ENCODE measurements around the gene NUTF2. TPM values are rescaled to one million over a fixed set of nuclear protein-coding genes. Genes with fewer than 3 reads are reported as not detected.

The NUTF2 gene
- total RNA-seq, 1 donor from 2014 or later: 59.2 TPM

- intact Hi-C loops (cut with DNase I): loop anchor here (5.0 kb wide), 1 partner anchor 47 kb away; no protein-coding TSS in a partner anchor
- no peak for ATAC-seq
- DNase-seq (ENCODE audit: low spot score): no peak
Measured at GRCh38 chr16:67879936-67880335, 33.2 kb downstream of the NUTF2 start.

GRCh38 chr16:67880584-67880983 is 33.9 kb downstream of the NUTF2 start:
- ATAC-seq (no peak), DNase-seq (ENCODE audit: low spot score) (no peak)
- intact Hi-C loops (cut with DNase I): loop anchor here (5.0 kb wide), 1 partner anchor 47 kb away; no protein-coding TSS in a partner anchor

GRCh38 chr16:67881621-67882161 is 35.0 kb downstream of the NUTF2 start:
- intact Hi-C loops (cut with DNase I): loop anchor here (5.0 kb wide), 1 partner anchor 46 kb away; no protein-coding TSS in a partner anchor
- no peak for ATAC-seq
- no peak for DNase-seq (ENCODE audit: low spot score)

- intact Hi-C loops (cut with DNase I): loop anchor here (5.0 kb wide), 1 partner anchor 45 kb away; no protein-coding TSS in a partner anchor
- DNase-seq (ENCODE audit: low spot score): no peak
- no peak for ATAC-seq
Measured at GRCh38 chr16:67882374-67883145, 35.8 kb downstream of the NUTF2 start.

- intact Hi-C loops (cut with DNase I): loop anchor here (5.0 kb wide), 1 partner anchor 44 kb away; no protein-coding TSS in a partner anchor
- no peak for ATAC-seq
- DNase-seq (ENCODE audit: low spot score): no peak
Measured at GRCh38 chr16:67883146-67883871, 36.6 kb downstream of the NUTF2 start.

- DNase-seq (ENCODE audit: low spot score) (peak; percentile 74), ATAC-seq (peak; percentile 78)
- intact Hi-C loops (cut with DNase I): loop anchor here (5.0 kb wide), 1 partner anchor 43 kb away; no protein-coding TSS in a partner anchor
Measured at GRCh38 chr16:67883872-67884261, 37.1 kb downstream of the NUTF2 start.

- intact Hi-C loops (cut with DNase I): loop anchor here (5.0 kb wide), 1 partner anchor 43 kb away; no protein-coding TSS in a partner anchor
- DNase-seq (ENCODE audit: low spot score) (peak; percentile 94), ATAC-seq (peak; percentile 97)
Measured at GRCh38 chr16:67884684-67885083, 38.0 kb downstream of the NUTF2 start, which contains the start of gene NRN1L. Gene NRN1L, plus strand, starts transcription at chr16:67884885. Its CDS starts 19 bp downstream, at chr16:67884904.

GRCh38 chr16:67885545-67885944 is 38.8 kb downstream of the NUTF2 start:
- no peak for DNase-seq (ENCODE audit: low spot score)
- intact Hi-C loops (cut with DNase I): no loop called here
- ATAC-seq: no peak

GRCh38 chr16:67885976-67886375 is 39.2 kb downstream of the NUTF2 start:
- intact Hi-C loops (cut with DNase I): no loop called here
- no peak for ATAC-seq

GRCh38 chr16:67886387-67886786 is 39.7 kb downstream of the NUTF2 start:
- ATAC-seq: no peak
- intact Hi-C loops (cut with DNase I): no loop called here
- no peak for DNase-seq (ENCODE audit: low spot score)

More at GRCh38 chr16:67885976-67886375, 39.2 kb downstream of the NUTF2 start:
- DNase-seq (ENCODE audit: low spot score): no peak

GRCh38 chr16:67888331-67888730 is 41.6 kb downstream of the NUTF2 start:
- DNase-seq (ENCODE audit: low spot score) (no peak), ATAC-seq (no peak)
- intact Hi-C loops (cut with DNase I): no loop called here

- ATAC-seq (no peak), DNase-seq (ENCODE audit: low spot score) (no peak)
- intact Hi-C loops (cut with DNase I): no loop called here
Measured at GRCh38 chr16:67892375-67892774, 45.6 kb downstream of the NUTF2 start.

GRCh38 chr16:67892899-67893742 is 46.4 kb downstream of the NUTF2 start, which contains the start of gene PSKH1:
Gene PSKH1, plus strand, starts transcription at chr16:67893254. Its CDS starts 15,496 bp downstream, at chr16:67908750.
- peak; percentile 94 for ATAC-seq

GRCh38 chr16:67893743-67894399 is 47.1 kb downstream of the NUTF2 start:
- DNase-seq (ENCODE audit: low spot score) (no peak), ATAC-seq (no peak)
- intact Hi-C loops (cut with DNase I): no loop called here

More at GRCh38 chr16:67892899-67893742, 46.4 kb downstream of the NUTF2 start, which contains the start of gene PSKH1:
- intact Hi-C loops (cut with DNase I): no loop called here
- peak; percentile 98 for DNase-seq (ENCODE audit: low spot score)

GRCh38 chr16:67897231-67897630 is 50.5 kb downstream of the NUTF2 start:
- peak; percentile 92 for ATAC-seq
- intact Hi-C loops (cut with DNase I): no loop called here
- DNase-seq (ENCODE audit: low spot score): no peak

- ATAC-seq (no peak), DNase-seq (ENCODE audit: low spot score) (no peak)
- intact Hi-C loops (cut with DNase I): no loop called here
Measured at GRCh38 chr16:67901734-67902133, 55.0 kb downstream of the NUTF2 start.

GRCh38 chr16:67902831-67903230 is 56.1 kb downstream of the NUTF2 start:
- ATAC-seq (no peak), DNase-seq (ENCODE audit: low spot score) (no peak)
- intact Hi-C loops (cut with DNase I): no loop called here

All from sciatic nerve (tissue), 2 donors.